ENCODE data around the gene SRSF2.
A peak's percentile ranks its signal among the peaks of the same experiment; 100 is the strongest.
"Not testable (repeated sequence)": the region's sequence is repeated elsewhere in the genome, so short reads cannot be mapped to it uniquely, and the experiment has no call there.

The SRSF2 gene, protein sequence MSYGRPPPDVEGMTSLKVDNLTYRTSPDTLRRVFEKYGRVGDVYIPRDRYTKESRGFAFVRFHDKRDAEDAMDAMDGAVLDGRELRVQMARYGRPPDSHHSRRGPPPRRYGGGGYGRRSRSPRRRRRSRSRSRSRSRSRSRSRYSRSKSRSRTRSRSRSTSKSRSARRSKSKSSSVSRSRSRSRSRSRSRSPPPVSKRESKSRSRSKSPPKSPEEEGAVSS

DNA sequence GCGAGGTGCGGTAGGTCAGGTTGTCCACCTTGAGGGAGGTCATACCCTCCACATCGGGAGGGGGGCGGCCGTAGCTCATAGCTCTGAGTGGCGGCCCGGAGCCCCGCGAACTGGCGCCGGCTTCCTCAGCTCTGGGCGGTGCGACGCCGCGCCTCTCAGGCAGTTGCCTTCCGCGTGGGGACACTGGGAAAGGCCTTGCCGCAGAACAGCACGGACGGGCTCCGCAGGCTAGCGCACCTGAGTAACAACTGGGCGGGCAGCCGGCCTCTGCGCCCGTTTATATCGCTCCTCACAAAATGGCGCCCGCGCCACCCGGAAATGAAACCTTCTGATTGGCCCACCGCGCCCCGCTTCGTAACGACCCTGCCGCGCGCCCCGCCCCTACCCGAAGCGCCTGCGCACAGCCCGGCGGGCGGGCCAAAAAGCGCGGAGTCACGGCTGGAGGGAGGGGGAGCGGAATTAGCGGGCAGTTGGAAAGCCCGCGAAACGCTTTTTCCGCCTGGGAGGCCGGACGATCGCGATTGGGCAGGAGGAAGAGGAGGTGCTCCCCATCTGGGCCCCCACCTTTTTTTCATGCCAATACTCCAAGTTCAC lies at the start of gene SRSF2:
Gene SRSF2, minus strand, starts transcription at position 250 of the 594 bp plus-strand sequence. Its CDS starts 171 bp downstream, at position 79.
- peak; percentile 99 for DNase-seq

DNA sequence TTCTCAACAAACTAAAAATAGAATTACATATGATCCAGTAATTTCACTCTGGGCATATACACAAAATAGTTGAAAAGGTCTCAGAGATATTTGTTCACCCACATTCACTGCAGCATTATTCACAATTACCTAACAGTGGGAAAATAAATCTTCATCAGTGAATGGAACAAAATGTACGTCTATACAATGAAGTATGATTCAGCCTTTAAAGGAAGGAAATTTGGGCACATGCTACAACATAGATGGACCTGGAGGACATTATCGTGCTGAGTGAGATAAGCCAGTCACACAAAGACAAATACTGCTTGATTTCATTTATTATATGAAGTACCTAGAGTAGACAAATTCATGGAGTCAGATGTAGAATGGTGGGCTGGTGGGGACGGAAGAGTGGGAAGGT lies 47.8 kb upstream of the SRSF2 start:
- no peak for DNase-seq

DNA sequence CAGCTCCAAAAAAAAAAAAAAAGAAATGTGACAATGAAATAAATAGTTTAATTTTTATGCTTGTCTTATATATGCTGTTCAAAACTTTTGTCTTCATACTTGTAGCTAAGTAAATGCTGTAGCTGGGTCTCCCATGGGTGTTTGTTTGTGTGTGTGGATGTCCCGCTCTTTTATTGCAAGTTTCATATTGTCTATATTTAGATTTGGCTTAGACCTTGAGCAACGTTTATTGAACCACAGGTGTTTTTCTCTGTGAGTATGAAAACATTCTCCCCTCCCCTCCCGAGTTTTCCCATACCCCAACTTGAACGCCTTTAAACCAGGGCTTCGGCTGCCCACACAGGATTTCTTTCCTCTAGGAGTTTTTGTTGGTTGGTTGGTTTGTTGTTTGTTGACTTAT lies 46.0 kb upstream of the SRSF2 start:
- DNase-seq: no peak

DNA sequence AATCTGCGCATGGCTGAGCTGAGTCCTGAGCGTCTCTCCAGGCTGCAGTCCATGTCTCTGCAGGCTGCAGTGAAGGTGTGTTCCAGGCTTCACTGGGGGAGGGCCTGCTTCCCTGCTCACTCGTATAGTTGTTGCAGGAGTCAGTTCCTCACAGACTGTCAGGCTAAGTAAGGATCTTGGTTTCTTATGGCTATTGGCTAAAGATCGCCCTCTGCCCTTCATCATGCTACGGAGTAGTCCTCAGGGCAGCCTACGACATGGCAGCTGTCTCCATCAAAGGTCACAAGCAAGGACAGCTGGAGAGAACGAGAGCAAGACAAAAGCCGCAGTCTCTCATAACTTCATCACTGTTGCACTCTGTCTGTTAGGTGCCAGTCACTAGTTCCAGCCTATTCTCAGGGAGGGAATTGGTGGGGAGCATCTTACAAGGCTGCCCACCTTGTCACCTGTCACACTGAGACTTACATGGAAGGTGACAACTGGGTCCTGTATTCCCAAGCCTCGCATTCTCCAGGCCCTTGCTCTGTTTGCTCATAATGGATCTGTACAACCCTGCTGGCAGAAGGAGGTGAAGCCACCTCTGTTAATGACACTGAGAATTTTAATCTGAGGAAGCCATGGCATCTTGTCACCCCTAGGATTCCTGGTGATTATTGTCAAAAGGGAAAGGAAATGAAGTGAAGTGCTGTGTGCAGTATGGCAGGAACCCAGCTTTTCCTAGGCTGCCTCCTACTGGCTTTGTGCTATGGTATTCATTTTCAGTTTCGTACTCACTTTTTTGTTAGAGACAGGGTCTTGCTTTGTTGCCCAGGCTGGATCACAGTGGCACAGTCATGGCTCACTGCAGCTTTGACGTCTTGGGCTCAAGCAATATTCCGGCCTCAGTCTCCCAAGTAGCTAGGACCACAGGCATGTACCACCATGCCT lies 44.2 kb upstream of the SRSF2 start:
- no peak for DNase-seq

DNA sequence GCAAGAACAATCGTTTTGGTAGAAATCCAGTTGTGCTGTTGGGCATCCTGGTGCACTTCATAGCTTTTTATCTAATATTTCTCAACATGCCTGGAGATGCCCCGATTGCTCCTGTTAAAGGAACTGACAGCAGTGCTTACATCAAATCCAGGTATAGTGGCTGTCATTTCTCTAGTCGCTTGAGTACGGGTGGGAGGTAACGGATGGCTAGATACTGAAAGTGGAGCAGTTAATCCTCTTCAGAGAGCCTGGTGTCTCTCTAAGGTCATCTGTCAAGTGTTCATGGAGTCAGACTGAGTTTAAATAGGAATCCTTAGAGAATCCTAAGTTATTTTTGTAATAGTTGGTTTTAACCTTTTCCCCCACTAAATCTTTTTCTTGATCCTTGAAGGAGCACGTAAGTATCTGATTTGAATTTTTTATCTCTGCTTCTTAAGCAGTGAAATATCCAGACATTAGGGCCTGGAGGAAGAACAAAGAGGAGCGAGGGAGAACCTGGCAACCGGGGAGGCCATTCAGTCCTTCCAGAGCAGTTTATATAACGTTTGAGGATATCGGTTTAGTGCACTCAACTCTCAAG lies 38.0 kb upstream of the SRSF2 start:
- no peak for DNase-seq

DNA sequence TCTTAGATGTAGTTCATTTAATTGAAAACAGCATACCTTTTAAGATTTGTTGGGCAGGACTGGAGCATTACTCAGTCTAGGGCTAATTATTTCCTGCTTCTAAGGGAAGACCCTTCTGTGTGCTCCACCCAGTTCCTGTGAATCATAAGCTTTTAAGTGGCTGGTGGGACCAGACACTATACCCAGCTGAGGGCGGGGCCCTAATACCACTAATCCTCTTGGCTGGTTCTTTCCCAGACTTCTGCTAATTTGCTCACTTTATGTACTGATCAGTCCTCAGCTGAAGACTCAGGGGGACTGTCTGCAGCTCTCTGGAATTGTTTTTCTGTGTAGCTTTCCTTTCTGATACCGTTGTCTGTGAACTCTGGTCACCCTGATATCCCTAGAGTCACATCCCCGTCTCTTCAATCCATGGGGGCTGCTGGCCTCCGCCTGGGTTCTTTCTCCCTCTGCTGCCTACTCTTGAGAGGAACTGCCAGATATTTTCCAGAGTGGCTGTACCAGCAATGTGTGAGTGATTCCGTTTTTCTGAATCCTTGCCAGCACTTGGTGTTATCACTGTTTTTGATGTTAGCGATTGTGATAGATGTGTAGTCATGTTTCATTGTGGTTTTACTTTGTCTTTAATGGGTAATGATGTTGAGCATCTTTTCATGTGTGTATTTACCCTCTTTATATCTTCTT lies 35.9 kb upstream of the SRSF2 start:
- peak; percentile 40 for DNase-seq

DNA sequence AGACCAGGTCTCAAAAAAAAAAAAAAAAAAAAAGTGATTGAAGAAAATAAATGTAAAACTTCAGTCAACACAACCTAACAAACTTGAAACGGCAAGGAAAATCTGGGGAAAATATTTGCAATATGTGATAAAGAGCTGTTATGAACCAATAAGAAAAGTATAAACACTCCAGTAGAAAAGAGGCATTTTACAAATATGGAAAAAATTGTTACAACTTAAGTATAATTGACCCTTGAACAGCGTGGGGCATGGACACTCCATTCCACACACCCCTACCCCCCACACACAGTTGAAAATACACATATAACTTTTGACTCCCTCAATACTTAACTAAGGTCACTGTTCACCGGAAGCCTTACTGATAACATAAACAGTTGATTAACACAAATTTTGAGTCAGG lies 21.4 kb upstream of the SRSF2 start:
- DNase-seq: no peak

DNA sequence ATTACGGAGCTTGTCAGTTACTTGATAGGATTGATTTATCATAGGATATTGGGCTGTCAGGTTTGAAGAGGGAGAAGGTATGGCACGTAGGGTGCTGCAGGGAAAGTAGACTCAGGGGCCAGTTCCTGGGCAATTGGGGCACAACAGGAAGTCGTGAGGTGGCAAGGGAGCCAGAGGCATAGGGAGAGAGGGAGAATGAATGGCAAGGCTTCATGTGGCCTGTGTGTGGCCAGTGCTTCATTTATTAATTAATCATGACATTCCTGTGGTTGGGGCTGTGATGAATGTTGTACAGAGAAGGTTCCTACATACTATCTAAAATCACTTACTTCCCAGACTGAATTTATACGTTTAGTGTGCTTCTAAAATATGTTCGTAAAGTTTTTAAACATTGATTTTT lies 20.1 kb upstream of the SRSF2 start:
- DNase-seq: no peak

DNA sequence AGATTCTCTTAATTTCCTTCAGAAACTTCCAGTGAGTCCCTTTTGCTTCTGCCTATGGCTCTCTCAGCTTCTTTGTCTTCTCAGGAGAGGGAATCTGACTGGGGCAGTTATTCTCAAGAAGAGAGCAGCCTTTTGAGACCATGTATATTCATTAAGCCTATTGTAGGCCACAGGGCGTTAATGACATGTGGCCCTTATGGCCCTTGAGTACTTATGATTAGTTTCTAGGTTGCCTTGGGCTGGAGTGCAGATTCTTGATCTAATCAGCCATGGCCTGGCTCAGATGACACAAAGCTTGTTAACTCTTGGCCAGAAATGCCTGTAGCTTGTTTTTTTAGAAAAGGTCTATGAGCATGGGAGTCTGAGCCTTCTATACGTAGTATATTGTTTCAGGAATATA lies 18.2 kb upstream of the SRSF2 start:
- DNase-seq: no peak

DNA sequence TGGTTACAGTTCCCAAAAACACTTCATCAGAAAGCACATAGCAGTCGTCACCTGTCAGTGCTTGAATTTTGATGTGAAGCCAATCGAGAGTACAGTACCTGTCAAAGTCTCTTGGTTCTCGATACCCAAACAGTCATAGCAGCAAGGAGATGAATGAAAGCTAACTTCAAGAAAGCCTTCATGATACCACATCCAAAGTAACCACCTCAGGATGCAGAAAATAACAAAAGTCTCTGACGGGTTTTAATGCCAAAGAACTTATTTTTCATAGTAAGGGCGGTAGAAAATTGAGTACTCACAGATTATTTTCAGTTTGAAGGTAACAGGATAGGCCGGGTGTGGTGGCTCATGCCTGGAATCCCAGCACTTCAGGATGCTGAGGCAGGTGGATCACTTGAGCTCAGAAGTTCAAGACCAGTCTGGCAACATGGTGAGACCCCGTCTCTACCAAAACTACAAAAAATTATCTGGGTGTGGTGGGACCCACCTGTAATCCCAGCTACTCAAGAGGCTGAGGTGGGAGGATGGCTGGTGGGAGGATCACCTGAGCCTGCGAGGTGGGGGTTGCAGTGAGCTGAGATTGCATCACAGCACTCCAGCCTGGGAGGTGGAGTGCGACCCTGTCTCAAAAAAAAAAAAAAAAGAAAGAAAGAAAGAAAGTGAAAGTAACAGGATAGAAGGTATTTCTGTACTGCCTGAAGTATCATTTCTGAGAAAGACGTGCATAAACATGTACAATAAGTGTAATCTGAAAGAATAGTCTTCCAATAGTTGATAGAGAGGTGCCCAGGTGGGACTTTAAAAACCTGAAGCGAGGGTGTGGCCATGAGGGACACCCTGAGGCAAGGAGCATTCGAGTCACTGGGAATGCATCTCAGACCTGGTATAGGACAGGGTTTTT lies 16.2 kb upstream of the SRSF2 start:
- no peak for DNase-seq

DNA sequence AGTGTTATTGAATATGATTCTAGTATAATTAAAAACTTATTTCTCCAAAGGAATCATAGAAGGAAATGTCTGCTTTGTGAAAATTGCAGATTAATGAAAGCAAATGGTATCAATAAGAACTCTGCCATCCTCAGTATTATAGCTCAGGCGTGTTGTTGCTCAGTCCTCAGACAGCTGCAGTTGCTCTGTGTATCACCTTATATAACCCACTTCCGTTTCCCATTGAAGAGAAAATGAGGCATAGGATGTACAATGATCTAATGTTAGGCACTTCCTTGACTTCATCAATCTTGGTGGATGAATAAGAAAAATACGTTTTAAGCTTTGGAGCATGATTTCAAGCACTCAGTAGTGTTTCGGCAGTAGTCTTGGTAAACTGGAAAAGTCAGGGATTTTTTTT lies 14.9 kb upstream of the SRSF2 start:
- DNase-seq: no peak

DNA sequence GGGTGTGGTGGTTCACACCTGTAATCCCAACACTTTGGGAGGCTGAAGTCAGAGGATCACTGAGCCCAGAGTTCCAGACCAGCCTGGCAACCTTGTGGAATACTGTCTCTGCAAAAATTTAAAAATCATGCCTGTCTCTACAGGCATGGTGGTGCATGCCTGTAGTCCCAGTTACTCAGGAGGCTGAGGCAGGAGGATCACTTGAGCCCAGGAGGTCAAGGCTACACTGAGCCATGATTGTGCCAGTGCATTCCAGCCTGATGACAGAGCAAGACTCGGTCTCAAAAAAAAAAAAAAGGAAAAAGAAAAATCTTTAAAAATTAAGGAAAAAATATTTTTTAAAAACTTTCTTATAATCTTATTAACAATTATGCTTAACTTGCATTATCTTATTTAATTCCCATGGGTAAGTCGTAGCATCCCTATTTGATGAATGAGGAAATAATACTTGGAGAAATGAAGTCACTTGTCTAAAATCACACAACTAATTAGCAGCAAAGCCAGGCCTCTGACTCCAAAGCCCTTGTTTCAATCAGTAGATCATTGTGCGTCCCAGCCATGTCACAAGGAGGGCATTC lies 14.4 kb upstream of the SRSF2 start:
- no peak for DNase-seq

DNA sequence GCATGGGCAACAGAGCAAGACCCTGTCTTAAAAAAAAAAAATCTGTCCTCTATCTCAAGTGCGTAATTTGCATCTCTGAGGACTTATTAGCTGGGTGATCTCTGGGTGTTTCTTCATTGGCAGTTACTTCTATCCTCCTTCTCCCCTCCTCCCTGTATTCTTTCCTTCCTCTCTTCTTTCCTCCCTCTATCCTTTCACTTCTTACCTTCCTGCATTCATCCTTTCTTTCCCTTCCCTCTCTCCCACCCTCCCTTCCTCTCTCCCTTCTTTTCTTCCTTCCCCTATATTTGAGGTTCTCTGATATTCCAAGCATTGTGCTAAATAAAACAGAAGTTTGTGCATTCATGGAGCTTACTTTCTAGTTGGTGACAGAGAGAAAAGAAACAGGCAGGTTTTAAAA lies 11.5 kb upstream of the SRSF2 start:
- DNase-seq: no peak

DNA sequence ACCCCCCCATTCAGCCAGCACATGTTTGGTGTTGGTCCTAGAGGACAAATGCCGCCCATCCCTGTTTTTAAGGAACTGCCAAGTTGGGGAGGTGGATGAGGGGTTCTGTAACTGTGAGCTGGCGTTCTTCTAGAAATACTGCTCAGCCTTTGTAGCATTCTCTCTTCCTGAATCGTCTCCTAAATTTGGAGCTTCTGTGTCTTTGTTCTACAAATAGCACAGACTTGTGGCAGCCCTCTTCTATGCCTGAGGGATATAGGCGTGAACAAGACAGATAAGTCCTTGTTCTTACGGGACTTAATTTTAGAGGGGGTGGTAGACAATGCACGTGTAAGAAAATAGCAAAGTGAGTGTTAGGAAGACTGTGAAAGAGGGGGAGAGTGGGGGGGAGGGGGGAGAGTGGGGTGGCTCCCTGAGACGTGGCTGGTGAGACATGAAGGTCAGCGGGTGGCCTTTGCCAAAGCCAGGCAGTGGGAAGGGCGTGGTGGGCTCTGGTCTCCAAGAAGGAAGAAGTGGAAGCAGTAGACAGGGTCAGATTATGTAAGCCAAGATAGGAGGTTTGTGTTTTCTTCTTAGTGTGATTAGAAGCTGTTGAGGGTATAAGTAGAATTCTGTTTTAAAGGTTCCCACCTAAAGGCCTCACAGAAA lies 10.7 kb upstream of the SRSF2 start:
- DNase-seq: no peak

DNA sequence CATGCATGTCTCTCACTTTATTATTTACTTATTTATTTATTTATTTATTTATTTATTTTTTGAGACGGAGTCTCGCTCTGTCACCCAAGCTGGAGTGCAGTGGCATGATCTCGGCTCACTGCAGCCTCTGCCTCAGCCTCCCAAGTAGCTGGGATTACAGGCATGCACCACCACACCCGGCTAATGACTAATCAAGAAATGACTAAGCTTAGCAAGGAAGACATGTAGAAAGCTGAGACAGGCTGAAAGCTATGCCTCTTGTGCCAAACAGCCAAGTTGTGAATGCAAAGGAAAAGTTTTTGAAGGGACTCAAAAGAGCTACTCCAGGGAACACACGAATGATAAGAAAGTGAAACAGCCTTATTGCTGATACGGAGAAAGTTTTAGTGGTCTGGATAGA lies 8.7 kb upstream of the SRSF2 start:
- DNase-seq: not testable (repeated sequence)

DNA sequence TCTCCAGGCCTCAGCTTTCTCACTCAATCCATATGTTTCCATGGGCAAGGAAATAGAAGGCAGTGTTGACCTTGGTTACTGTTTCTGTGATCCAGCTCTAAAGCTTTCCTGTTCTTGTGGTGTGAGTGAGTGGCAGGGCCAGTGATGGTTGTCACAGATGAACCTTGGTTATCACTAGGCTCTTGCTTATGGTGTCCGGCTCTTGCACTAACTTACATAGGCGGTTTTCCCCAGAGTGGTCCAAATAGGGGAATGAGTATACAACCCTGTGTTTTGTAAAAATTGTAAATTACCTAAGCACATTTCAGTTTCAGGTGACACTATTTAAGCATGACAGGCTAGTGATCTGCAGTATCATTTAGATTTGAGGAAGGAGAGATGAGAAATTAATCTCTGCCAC lies 7.6 kb upstream of the SRSF2 start:
- DNase-seq: no peak

DNA sequence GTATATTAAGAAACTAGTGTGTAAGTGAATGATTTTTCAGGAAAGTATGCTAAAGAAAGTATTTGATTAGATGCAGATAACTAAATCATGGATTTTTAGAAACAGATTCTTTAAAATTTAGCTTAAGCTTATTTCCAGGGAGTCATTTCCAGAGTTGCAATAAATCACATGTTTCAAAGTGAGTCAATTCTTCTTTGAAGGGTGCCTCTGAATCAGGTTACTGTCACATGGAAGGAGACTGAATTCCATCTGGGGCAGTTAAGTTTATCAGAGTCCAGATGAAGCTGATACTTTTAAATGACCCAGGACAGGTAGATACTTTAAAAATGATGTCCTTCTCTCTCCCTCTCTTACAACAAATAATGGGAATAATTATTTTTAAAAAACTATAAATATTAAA lies 5.8 kb upstream of the SRSF2 start:
- DNase-seq: no peak

DNA sequence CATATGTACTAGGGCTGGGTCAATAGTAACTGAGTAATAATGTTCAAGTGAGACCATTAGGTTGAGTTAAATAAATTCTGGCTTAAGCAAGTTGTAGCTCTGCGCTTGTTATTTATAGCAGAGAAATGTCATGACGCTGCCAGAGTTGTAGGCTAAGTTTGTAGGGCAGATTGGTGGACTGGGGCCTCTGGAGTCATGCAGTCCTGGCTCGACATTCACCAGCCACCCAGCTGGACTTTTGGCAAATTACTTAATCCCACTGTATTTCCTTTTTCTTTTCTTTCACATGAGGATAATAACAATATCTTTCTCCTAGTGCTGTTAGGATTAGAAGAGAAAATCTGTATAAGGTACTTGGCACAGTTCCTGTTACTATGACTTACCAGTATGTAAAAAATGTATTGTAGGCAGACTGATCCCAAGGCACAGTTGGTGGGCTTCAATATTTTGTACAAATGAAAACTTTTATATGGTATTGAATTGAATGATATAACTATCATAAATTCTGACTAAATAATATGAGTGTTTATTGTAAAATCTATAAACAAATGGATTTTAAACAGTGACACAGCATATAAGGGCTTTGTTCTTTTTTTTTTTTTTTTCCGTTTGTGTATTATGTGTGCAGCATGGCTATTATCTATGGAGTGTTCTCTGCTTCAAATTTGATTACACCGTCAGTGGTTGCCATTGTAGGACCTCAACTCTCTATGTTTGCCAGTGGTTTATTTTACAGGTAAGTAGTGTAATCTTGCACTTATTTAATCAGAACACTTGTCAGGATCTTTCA lies 3.4 kb upstream of the SRSF2 start:
- DNase-seq: no peak

DNA sequence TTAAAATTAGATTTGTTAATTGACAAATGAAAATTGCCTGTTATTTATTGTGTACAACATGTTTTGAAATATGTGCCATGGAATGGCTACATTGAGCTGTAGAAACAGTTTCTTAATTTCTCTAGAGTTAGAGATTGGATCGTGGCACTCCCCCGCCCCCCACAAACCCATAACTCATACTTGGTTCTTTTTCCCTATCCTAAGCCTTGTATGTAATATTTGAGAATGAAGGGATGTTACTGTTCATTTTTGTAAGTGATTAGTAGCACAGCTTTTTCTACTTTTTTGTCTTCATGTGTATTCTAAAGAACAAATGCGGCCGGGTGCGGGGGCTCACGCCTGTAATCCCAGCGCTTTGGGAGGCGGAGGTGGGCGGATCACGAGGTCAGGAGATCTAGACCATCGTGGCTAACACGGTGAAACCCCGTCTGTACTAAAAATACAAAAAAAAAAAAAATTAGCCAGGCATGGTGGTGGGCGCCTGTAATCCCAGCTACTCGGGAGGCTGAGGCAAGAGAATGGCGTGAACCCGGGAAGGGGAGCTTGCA lies 2.5 kb upstream of the SRSF2 start:
- DNase-seq: not testable (repeated sequence)

DNA sequence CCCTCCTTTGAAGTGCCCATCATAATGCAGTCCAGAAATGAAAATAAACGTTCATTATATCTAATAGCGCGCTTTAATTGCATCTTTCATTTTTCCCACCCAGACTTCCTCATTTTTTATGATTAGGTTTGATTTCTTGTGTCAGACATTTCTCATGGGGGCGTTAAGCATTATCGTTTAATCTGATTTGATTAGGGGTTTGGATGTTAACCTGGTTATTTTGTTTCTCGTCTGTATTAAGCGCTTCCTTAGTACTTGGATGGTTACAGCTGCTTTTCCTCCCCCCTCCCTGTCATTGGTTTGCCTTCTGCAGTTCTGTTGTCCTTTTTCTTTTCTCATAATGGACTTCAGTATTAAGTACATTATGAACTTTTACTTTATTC lies 1.3 kb upstream of the SRSF2 start:
- DNase-seq: no peak
